HepG2 (cell line): ENCODE measurements around the gene THOC2. TPM values are rescaled to one million over a fixed set of nuclear protein-coding genes. Genes with fewer than 3 reads are reported as not detected.

Source experiments
- ATAC-seq: fragments of 200-7000 bp; cut with Tn5 transposase; 3 replicates; pipeline ENCODE4 v1.9.1; 2020; ENCODE audit warnings: mild to moderate bottlenecking, moderate library complexity
- BruUV-seq: library from RNA; stranded (reverse); fragments of 400-500 nt; replicated peaks from 2 replicates; lab custom pipeline; 2021; lab: Mats Ljungman, UMichigan
- CTCF ChIA-PET: fragments of 300-600 bp; formaldehyde crosslinking; extraction: SDS; loops from one replicate; lab custom pipeline; 2021; ENCODE audit warnings: low total read pairs, inconsistent platforms, low intra/inter-chr PET ratio; lab: Yijun Ruan, JAX
- POLR2A ChIA-PET: fragments of 350-600 bp; sonication (Branson Sonifier 250); formaldehyde crosslinking; loops from one replicate; lab custom pipeline; 2020; ENCODE audit warnings: antibody characterized with exemption, inconsistent platforms; lab: Yijun Ruan, JAX
- DNase-seq: peaks from one replicate; pipeline ENCODE4 v3.0.0-alpha.2; 2015; ENCODE audit warnings: low spot score
- FAIRE-seq: peaks from 3 replicates; lab custom pipeline; 2011; peaks lifted over from hg19 to GRCh38; lab: Jason Lieb, UNC
- H2AFZ ChIP-seq: one replicate; pipeline ENCODE4 v1.6.1; 2011; ENCODE audit warnings: low read length, inconsistent platforms
- H3K27ac ChIP-seq: fragments of 300-600 bp; 3 replicates; pipeline ENCODE4 v1.8.0; 2011; ENCODE audit warnings: mixed run types, mild to moderate bottlenecking, mixed read lengths, low read length, inconsistent platforms; ENCODE audit not compliant: insufficient read depth; ENCODE audit errors: extremely low read length
- H3K27me3 ChIP-seq, 2 experiments: fragments of 200-600 bp in 1 of 2; 2 replicates in 1 of 2; 3 replicates in 1 of 2; pipeline versions ENCODE4 v1.6.0 to v1.8.0; 2011; ENCODE audit warnings: low read length in 2 of 2, mild to moderate bottlenecking in 2 of 2, moderate library complexity in 2 of 2, inconsistent platforms in 1 of 2; ENCODE audit not compliant: insufficient read depth in 2 of 2, control insufficient read depth in 1 of 2
- H3K36me3 ChIP-seq, 2 experiments: fragments of 200-600 bp in 1 of 2; replicated peaks in 1 of 2; 2 replicates in 1 of 2; 3 replicates in 1 of 2; pipeline versions ENCODE4 v1.5.1 to v1.8.0; 2011; ENCODE audit warnings: low read length in 2 of 2, inconsistent platforms in 1 of 2; ENCODE audit not compliant: insufficient read depth in 2 of 2, control insufficient read depth in 1 of 2
- H3K4me1 ChIP-seq: 2 replicates; pipeline ENCODE4 v1.5.1; 2012; ENCODE audit warnings: low read length, inconsistent platforms; ENCODE audit not compliant: insufficient read depth
- H3K4me2 ChIP-seq: 2 replicates; pipeline ENCODE4 v1.6.0; 2011; ENCODE audit warnings: low read depth, low read length, inconsistent platforms
- H3K4me3 ChIP-seq, 3 experiments: fragments of 200-600 bp in 1 of 3; sonication (generic), shearing (Covaris generic) in 1 of 3; replicated peaks in 1 of 3; 2 replicates each; pipeline ENCODE4 v1.5.1; 2011 to 2016; ENCODE audit warnings: low read length in 3 of 3, inconsistent platforms in 2 of 3, low read depth in 2 of 3, mild to moderate bottlenecking in 2 of 3, control low read depth in 1 of 3, mixed read lengths in 1 of 3; ENCODE audit not compliant: insufficient read depth in 1 of 3
- H3K79me2 ChIP-seq: one replicate; pipeline ENCODE4 v1.6.1; 2011; ENCODE audit warnings: low read length, inconsistent platforms; ENCODE audit not compliant: insufficient read depth
- H3K9ac ChIP-seq: 2 replicates; pipeline ENCODE4 v1.6.0; 2011; ENCODE audit warnings: mild to moderate bottlenecking, low read depth, low read length, inconsistent platforms; ENCODE audit not compliant: insufficient read depth
- H3K9me3 ChIP-seq: 2 replicates; pipeline ENCODE4 v1.5.1; 2012; ENCODE audit warnings: mild to moderate bottlenecking, low read length
- H4K20me1 ChIP-seq: 2 replicates; pipeline ENCODE4 v1.6.0; 2011; ENCODE audit warnings: inconsistent platforms, mild to moderate bottlenecking, low read length, moderate library complexity; ENCODE audit not compliant: insufficient read depth
- ARHGAP35 ChIP-seq: sonication (generic); formaldehyde crosslinking; IDR thresholded peaks from 2 replicates; pipeline ENCODE4 v1.9.0; 2022; ENCODE audit warnings: mild to moderate bottlenecking, inconsistent platforms, moderate library complexity, missing genetic modification reagents, borderline replicate concordance
- ATM ChIP-seq: fragments of 450-650 bp; IDR thresholded peaks from 2 replicates; pipeline ENCODE4 v1.7.1; 2017; ENCODE audit warnings: mild to moderate bottlenecking, borderline replicate concordance
- DPF2 ChIP-seq: sonication (generic); formaldehyde crosslinking; IDR thresholded peaks from 2 replicates; pipeline ENCODE4 v1.4.0; 2020; ENCODE audit warnings: mild to moderate bottlenecking, low read depth, missing genetic modification reagents, borderline replicate concordance
- DRAP1 ChIP-seq: IDR thresholded peaks from 2 replicates; pipeline ENCODE4 v1.6.1; 2016; ENCODE audit warnings: missing genetic modification reagents, missing compliant biosample characterization
- GFI1 ChIP-seq: sonication (generic); formaldehyde crosslinking; IDR thresholded peaks from 2 replicates; pipeline ENCODE4 v1.5.0; 2020; ENCODE audit warnings: missing genetic modification reagents, mild to moderate bottlenecking, borderline replicate concordance
- SOX5 ChIP-seq: IDR thresholded peaks from 2 replicates; pipeline ENCODE4 v1.6.1; 2016; ENCODE audit warnings: borderline replicate concordance
- TERF1 ChIP-seq: sonication (generic); formaldehyde crosslinking; IDR thresholded peaks from 2 replicates; pipeline ENCODE4 v1.8.0; 2022; ENCODE audit warnings: mild to moderate bottlenecking, missing genetic modification reagents, moderate library complexity
- ZNF264 ChIP-seq: sonication (generic); formaldehyde crosslinking; IDR thresholded peaks from 2 replicates; pipeline ENCODE4 v1.4.0; 2020; ENCODE audit warnings: missing genetic modification reagents
- ZNF432 ChIP-seq: sonication (generic); formaldehyde crosslinking; IDR thresholded peaks from 2 replicates; pipeline ENCODE4 v1.5.0; 2020; ENCODE audit warnings: missing genetic modification reagents, mild to moderate bottlenecking, borderline replicate concordance
- WGBS: methylation state at CpG from one replicate; pipeline ENCODE4 v1.1.6; 2017; ENCODE audit warnings: low lambda C conversion rate; 5-methylcytosine and 5-hydroxymethylcytosine counted together
- in situ Hi-C: cut with HindIII; loops from 2 replicates; pipeline ENCODE4 v1.10.0; 2017; ENCODE audit warnings: low pct_unique_long_range_greater_than_20kb; ENCODE audit not compliant: extremely low pct_ligation_motif_present
- intact Hi-C: fragments of 100-400 bp; cut with micrococcal nuclease; formaldehyde crosslinking; loops from one replicate; pipeline ENCODE4 v1.10.0; 2022; ENCODE audit not compliant: unreplicated experiment
- polyA plus RNA-seq, 8 experiments: library from polyadenylated mRNA; depleted of rRNA in 3 of 8; stranded (reverse) in 7 of 8; unstranded in 1 of 8; fragments of >200 nt; fragmentation: Illumina TruSeq in 4 of 8; extraction: Trizol in 4 of 8; gene quantifications; 2 replicates each; pipeline versions ENCODE4 v1.2.1 to v1.2.3, GENCODE V29; 2011 to 2016; ENCODE audit warnings: low read depth in 4 of 8, missing spikeins in 1 of 8, mixed read lengths in 1 of 8; ENCODE audit not compliant: insufficient read depth in 1 of 8
- total RNA-seq, 5 experiments: library from RNA; depleted of rRNA; stranded (reverse); fragments of >200 nt; fragmentation: Illumina TruSeq; extraction: Trizol; gene quantifications; 2 replicates each; pipeline ENCODE4 v1.2.3, GENCODE V29; 2016; ENCODE audit warnings: low read depth in 1 of 5
- TF ChIP-seq, protein P1 (sequence below): sonication (generic); formaldehyde crosslinking; IDR thresholded peaks from 2 replicates; pipeline ENCODE4 v1.8.1; 2023; ENCODE audit warnings: missing genetic modification reagents, inconsistent platforms, borderline replicate concordance

THOC2 gene
- total and polyA plus RNA-seq, 2 of the 13 experiments (the other 11 are each of a cell fraction or from before 2014, with no cell fraction given) = 87.1 to 101 TPM

DNA sequence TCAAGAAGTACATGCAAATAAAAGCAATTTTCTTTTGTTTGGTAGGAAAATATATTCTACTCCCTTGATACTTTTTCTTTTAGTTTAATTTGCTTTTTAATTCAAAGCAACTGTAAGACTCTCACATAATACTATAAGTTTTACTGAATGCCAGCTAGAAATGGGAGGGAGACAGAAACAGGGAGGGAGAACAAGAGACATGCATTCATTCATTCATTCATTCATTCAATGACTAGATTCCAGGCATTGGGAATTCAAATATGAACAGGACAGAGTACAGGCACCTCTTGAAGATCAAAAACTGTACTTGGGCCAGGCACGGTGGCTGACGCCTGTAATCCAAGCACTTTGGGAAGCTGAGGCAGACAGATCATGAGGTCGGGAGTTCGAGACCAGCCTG lies 85.6 kb downstream of the THOC2 start:
- Histone ChIP-seq H3K4me3 (no peak overlapping the region), H2AFZ (no peak overlapping the region), H3K27ac (no peak overlapping the region), H3K36me3 (peaks cover 0 to 6% of the 10 kb centered on the region in 2 experiments; a peak in 1 of 5 replicates), H4K20me1 (peaks cover 10% of the 10 kb centered on the region; the same call in 1 of the 2 replicates), H3K4me1 (peaks cover 38% of the 10 kb centered on the region), H3K9me3 (no peaks in the 10 kb centered on the region), H3K4me2 (no peak overlapping the region), H3K27me3 (no peaks in the 10 kb centered on the region), H3K9ac (no peak overlapping the region), H3K79me2 (peaks cover 10% of the 10 kb centered on the region)
- in situ Hi-C loops (no loop called here), intact Hi-C loops (no loop called here)
- WGBS = 100% methylated on average over 4 of the region's 4 CpGs
- ATAC-seq (no peak), FAIRE-seq (no peak), DNase-seq (no peak)
- BruUV-seq = no TSS peak
- TF ChIP-seq, protein P1, sequence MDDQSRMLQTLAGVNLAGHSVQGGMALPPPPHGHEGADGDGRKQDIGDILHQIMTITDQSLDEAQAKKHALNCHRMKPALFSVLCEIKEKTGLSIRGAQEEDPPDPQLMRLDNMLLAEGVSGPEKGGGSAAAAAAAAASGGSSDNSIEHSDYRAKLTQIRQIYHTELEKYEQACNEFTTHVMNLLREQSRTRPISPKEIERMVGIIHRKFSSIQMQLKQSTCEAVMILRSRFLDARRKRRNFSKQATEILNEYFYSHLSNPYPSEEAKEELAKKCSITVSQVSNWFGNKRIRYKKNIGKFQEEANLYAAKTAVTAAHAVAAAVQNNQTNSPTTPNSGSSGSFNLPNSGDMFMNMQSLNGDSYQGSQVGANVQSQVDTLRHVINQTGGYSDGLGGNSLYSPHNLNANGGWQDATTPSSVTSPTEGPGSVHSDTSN (CRISPR knock-in tag) = no peak
- no peak for TF ChIP-seq TERF1 (CRISPR knock-in tag)
- TF ChIP-seq ATM = no peak
- no peak for TF ChIP-seq GFI1
- CTCF ChIA-PET = no interaction called here
- POLR2A ChIA-PET = no interaction called here

DNA sequence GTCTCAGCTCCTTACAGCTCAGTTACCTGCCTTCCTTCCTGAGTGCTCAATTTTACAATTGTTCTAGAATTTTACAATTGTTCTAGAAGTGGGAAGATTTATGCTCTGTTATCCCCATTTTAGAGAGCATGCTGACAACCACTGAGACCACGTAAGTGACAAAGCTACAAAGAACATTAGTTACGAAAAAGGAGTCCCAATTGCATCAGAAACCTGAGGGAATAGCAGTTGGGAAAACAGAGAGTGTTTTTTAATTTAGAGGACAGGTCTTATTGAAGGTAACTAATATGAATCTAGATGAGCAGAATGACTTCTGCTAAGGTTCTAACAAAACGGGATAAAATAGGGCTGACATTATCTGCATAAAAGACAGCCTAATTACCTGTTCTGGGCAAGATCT lies 103.3 kb downstream of the THOC2 start:
- ATAC-seq (no peak), DNase-seq (no peak), FAIRE-seq (no peak)
- Histone ChIP-seq H3K4me3 (no peak overlapping the region), H3K79me2 (no peaks in the 10 kb centered on the region), H3K9me3 (no peaks in the 10 kb centered on the region), H3K4me2 (no peak overlapping the region), H3K27me3 (no peaks in the 10 kb centered on the region), H3K9ac (no peak overlapping the region), H2AFZ (no peak overlapping the region), H3K36me3 (peaks cover 3 to 41% of the 10 kb centered on the region in 2 experiments), H3K27ac (no peak overlapping the region), H3K4me1 (no peaks in the 10 kb centered on the region), H4K20me1 (no peaks in the 10 kb centered on the region)
- WGBS = 100% methylated on average over 3 of the region's 3 CpGs
- ChIA-PET POLR2A (no interaction called here), CTCF (no interaction called here)
- no peak for TF ChIP-seq SOX5 (CRISPR knock-in tag)
- TF ChIP-seq ZNF264 (CRISPR knock-in tag) = no peak
- TF ChIP-seq GFI1 = no peak
- TF ChIP-seq ZNF432 = no peak
- no peak for TF ChIP-seq ARHGAP35
- no peak for TF ChIP-seq DRAP1 (CRISPR knock-in tag)
- no peak for TF ChIP-seq DPF2 (CRISPR knock-in tag)
- BruUV-seq = no TSS peak
- intact Hi-C loops = no loop called here
- in situ Hi-C loops = no loop called here
